Smooth muscle cell (in vitro differentiated cells): ENCODE results near the gene SLC2A10. TPM values are rescaled to one million over a fixed set of nuclear protein-coding genes. Genes with fewer than 3 reads are reported as not detected.
A peak's percentile ranks its signal among the peaks of the same experiment; 100 is the strongest.

Experiments used
- DNase-seq: peaks from one replicate; lab custom pipeline; 2025; ENCODE audit not compliant: unreplicated experiment; lab: John Stamatoyannopoulos, UW
- H2AFZ ChIP-seq: fragments of 200-600 bp; sonication (generic); 2 replicates; pipeline ENCODE4 v1.6.0; 2016; ENCODE audit warnings: antibody characterized with exemption, low read depth, mild to moderate bottlenecking
- H3F3A ChIP-seq: fragments of 200-600 bp; sonication (generic); 2 replicates; pipeline ENCODE4 v1.6.0; 2017; ENCODE audit warnings: antibody characterized with exemption, low read depth
- H3K27ac ChIP-seq: fragments of 200-600 bp; sonication (generic); 2 replicates; pipeline ENCODE4 v1.5.1; 2016; ENCODE audit warnings: low read depth, mild to moderate bottlenecking
- H3K27me3 ChIP-seq: fragments of 200-600 bp; sonication (generic); 2 replicates; pipeline ENCODE4 v1.6.1; 2016; ENCODE audit warnings: low read depth, mild to moderate bottlenecking
- H3K36me3 ChIP-seq: fragments of 200-600 bp; sonication (generic); 2 replicates; pipeline ENCODE4 v1.5.1; 2016; ENCODE audit warnings: low read depth
- H3K4me1 ChIP-seq: fragments of 200-600 bp; sonication (generic); 2 replicates; pipeline ENCODE4 v1.5.1; 2016; ENCODE audit warnings: low read depth
- H3K4me2 ChIP-seq: fragments of 200-600 bp; sonication (generic); 2 replicates; pipeline ENCODE4 v1.6.0; 2016; ENCODE audit warnings: mild to moderate bottlenecking
- H3K4me3 ChIP-seq: fragments of 200-600 bp; sonication (generic); 2 replicates; pipeline ENCODE4 v1.5.1; 2016; ENCODE audit warnings: mild to moderate bottlenecking
- H3K79me2 ChIP-seq: fragments of 200-600 bp; sonication (generic); 2 replicates; pipeline ENCODE4 v1.6.0; 2016; ENCODE audit warnings: low read depth, mild to moderate bottlenecking
- H3K9ac ChIP-seq: fragments of 200-600 bp; sonication (generic); 2 replicates; pipeline ENCODE4 v1.6.0; 2016; ENCODE audit warnings: low read depth
- H3K9me3 ChIP-seq: fragments of 200-600 bp; sonication (generic); replicated peaks from 2 replicates; pipeline ENCODE4 v1.5.1; 2016; ENCODE audit warnings: low read depth
- H4K20me1 ChIP-seq: fragments of 200-600 bp; sonication (generic); 2 replicates; pipeline ENCODE4 v1.6.0; 2016; ENCODE audit warnings: low read depth
- CTCF ChIP-seq: fragments of 200-600 bp; sonication (generic); IDR thresholded peaks from 2 replicates; pipeline ENCODE4 v1.5.1; 2017; ENCODE audit warnings: borderline replicate concordance, mild to moderate bottlenecking, antibody characterized with exemption; ENCODE audit not compliant: insufficient read depth, poor library complexity, severe bottlenecking
- WGBS: methylation state at CpG from one replicate; pipeline ENCODE4 v1.1.7; 2016; ENCODE audit warnings: low lambda C conversion rate; 5-methylcytosine and 5-hydroxymethylcytosine counted together
- polyA plus RNA-seq: library from polyadenylated mRNA; unstranded; fragments of >200 nt; fragmentation: Nextera tagmentation; extraction: Ambion mirVana; gene quantifications from 2 replicates; pipeline ENCODE4 v1.2.1, GENCODE V29; 2016
- total RNA-seq: library from RNA; depleted of rRNA; stranded (reverse); fragments of >200 nt; gene quantifications from 2 replicates; pipeline ENCODE4 v1.2.3, GENCODE V29; 2014

SLC2A10 gene
- total and polyA plus RNA-seq, 2 experiments from 2014 or later, result 40.5 to 43.7 TPM

DNA sequence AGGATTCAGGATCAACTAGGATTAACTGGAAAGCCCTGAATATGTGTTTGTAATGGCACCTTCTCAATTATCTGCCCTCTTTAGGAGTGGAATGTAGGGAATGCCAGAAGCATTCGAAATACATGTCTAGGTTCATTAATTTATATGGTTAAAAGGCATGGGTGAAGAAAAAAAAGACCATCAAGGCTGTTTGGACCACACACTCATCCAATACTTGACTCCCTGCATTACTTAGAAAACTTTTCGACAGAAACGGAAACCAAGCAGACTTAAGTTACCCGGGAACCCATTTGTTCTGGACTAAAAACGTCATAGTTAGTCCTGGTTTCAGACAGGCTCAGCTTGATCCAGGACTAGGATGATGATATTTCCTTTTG lies 33.2 kb downstream of the SLC2A10 start:
- no peaks in the 10 kb centered on the region for H3K4me1 ChIP-seq
- WGBS, result 74% methylated on average over 5 of the region's 5 CpGs
- H3K36me3 ChIP-seq, result no peaks in the 10 kb centered on the region
- H3K27ac ChIP-seq, result no peak overlapping the region
- no peaks in the 10 kb centered on the region for H3K27me3 ChIP-seq
- no peaks in the 10 kb centered on the region for H4K20me1 ChIP-seq
- TF ChIP-seq CTCF, result no peak
- H3K79me2 ChIP-seq, result no peaks in the 10 kb centered on the region
- DNase-seq, result no peak
- H3K9ac ChIP-seq, result no peak overlapping the region
- H3F3A ChIP-seq, result peaks cover 6% of the 10 kb centered on the region
- H3K4me2 ChIP-seq, result no peak overlapping the region
- peak overlapping the region; percentile 41 for H2AFZ ChIP-seq
- H3K4me3 ChIP-seq, result no peak overlapping the region
- H3K9me3 ChIP-seq, result no peaks in the 10 kb centered on the region

DNA sequence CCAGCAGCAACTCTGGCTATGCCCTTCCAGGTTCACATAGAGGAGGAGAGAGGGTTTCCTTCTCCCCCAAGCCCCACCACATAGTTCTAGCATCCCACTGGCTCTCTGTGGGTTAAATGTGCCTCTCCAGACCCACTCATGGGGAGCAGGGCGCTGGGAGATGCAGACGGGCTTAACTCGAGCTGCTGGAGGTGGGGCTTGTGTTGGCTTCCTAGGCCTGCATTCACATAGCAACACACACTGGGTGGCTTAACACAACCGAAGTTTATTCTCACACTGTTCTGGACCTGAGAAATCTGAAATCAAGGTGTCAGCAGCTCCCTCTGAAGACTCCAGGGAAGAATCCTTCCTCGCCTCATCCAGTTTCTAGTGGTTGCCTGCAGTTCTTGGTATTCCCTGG lies 33.6 kb downstream of the SLC2A10 start:
- no peak for TF ChIP-seq CTCF
- Histone ChIP-seq H3K9me3 (no peaks in the 10 kb centered on the region), H3K9ac (no peak overlapping the region), H3K27me3 (no peaks in the 10 kb centered on the region), H3K4me3 (no peak overlapping the region), H3K79me2 (no peaks in the 10 kb centered on the region), H4K20me1 (no peaks in the 10 kb centered on the region), H2AFZ (peak overlapping the region; percentile 41), H3K36me3 (no peaks in the 10 kb centered on the region), H3K4me1 (no peaks in the 10 kb centered on the region), H3K4me2 (no peak overlapping the region), H3F3A (peaks cover 6% of the 10 kb centered on the region), H3K27ac (no peak overlapping the region)
- 39% methylated on average over 5 of the region's 5 CpGs for WGBS
- DNase-seq, result no peak

DNA sequence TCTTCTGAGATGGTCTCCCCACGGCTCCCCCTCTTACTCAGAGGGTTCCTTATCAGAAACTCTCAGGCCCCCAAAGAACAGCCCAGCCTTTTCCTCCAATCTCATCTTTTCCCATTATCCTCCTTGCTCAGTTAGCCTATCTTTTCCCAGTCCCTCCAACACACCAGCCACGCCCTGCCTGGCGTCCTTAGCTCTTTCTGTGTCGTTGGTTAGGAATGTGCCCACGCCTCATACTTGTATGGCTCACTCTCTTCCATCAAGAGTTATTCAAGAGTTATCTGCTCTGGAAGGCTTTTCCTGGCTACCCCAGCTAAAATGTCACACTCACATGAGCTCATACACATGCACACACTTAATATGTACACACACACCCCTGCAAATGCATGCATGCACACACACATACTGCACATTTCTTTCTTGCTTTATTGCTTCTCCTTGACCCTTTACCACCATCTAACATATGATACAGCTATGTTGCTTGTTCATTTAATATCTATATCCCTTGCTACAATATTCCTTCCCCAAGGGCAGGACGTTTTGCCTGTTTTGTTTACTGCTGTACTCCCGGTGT lies 37.6 kb downstream of the SLC2A10 start:
- no peak overlapping the region for H2AFZ ChIP-seq
- no peaks in the 10 kb centered on the region for H3K9me3 ChIP-seq
- no peaks in the 10 kb centered on the region for H3K79me2 ChIP-seq
- peak overlapping the region; percentile 34 for H3K27ac ChIP-seq
- 39% methylated on average over 7 of the region's 7 CpGs for WGBS
- no peaks in the 10 kb centered on the region for H3K4me1 ChIP-seq
- H4K20me1 ChIP-seq, result no peaks in the 10 kb centered on the region
- H3K36me3 ChIP-seq, result no peaks in the 10 kb centered on the region
- DNase-seq, result no peak
- H3K4me3 ChIP-seq, result no peak overlapping the region
- no peaks in the 10 kb centered on the region for H3K27me3 ChIP-seq
- peak overlapping the region; percentile 9 for H3K4me2 ChIP-seq
- no peak overlapping the region for H3K9ac ChIP-seq
- peaks cover 6% of the 10 kb centered on the region for H3F3A ChIP-seq
- no peak for TF ChIP-seq CTCF

GRCh38 chr20:46749147-46749546 lies 39.7 kb downstream of the SLC2A10 start:
- Histone ChIP-seq H3K4me1 (peaks cover 4% of the 10 kb centered on the region), H3K4me2 (no peak overlapping the region), H3F3A (peaks cover 6% of the 10 kb centered on the region), H3K27ac (no peak overlapping the region), H4K20me1 (no peaks in the 10 kb centered on the region), H3K9ac (no peak overlapping the region), H3K9me3 (no peaks in the 10 kb centered on the region), H2AFZ (no peak overlapping the region), H3K4me3 (no peak overlapping the region), H3K27me3 (no peaks in the 10 kb centered on the region), H3K79me2 (no peaks in the 10 kb centered on the region), H3K36me3 (no peaks in the 10 kb centered on the region)
- 91% methylated on average over 3 of the region's 3 CpGs for WGBS
- no peak for DNase-seq
- no peak for TF ChIP-seq CTCF
